ENCODE measurements around the gene PTPRN2.

The PTPRN2 gene

DNA sequence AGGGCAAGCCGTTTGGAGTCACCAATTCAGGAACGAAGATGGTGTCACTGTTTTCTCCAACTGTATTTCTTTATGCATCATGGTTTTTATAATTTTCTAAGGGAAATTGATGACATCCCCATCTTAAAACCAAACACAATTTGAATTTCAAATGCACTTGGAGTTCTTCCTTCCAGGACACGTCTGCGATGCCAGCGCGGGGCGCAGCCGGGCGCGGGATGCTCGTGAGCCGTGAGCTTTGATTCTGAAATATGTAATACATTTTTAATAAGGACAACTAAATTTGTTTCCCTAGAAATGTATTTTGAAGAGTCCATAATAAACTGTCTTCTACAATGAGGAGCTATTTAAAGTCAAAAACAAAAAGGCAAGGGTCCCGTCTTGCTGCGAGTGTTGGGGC, 758.7 kb downstream of the PTPRN2 start:
- DNase-seq (ENCODE audit: low read depth): no peak

DNA sequence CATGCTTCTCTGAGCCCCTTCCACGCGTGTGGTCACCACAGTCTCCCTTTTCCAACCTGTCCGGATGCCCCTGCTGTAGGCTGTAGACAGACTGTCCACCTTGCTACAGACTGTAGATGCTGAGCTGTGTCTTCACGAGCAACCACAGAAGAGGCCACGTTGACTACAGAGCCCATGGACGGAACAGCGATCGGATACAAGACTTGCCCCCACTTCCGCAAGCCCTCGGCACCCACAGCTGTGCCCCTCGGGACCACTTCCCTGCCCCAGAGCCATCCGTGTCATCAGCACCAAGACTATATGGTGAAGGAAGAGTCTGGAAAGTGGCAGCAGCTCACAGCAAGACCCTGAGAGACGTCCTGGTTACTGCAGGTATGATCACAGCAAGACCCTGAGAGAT, 759.4 kb downstream of the PTPRN2 start:
- no peak for DNase-seq (ENCODE audit: low read depth)

DNA sequence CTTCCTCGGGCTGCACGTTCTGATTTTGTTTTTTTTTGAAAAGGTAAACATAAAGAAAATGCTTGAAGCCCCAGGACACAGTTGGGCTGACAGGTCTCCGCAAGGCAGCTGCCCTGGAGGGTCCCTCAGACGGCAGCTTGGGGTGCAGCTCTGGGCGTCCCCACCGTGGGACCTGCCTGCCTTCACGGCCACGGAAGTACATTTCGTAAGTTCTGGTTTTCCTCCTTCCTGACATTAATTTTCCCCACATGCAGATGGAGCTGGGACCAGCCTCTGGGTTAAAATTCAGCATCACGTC, 759.8 kb downstream of the PTPRN2 start:
- DNase-seq (ENCODE audit: low read depth): no peak

DNA sequence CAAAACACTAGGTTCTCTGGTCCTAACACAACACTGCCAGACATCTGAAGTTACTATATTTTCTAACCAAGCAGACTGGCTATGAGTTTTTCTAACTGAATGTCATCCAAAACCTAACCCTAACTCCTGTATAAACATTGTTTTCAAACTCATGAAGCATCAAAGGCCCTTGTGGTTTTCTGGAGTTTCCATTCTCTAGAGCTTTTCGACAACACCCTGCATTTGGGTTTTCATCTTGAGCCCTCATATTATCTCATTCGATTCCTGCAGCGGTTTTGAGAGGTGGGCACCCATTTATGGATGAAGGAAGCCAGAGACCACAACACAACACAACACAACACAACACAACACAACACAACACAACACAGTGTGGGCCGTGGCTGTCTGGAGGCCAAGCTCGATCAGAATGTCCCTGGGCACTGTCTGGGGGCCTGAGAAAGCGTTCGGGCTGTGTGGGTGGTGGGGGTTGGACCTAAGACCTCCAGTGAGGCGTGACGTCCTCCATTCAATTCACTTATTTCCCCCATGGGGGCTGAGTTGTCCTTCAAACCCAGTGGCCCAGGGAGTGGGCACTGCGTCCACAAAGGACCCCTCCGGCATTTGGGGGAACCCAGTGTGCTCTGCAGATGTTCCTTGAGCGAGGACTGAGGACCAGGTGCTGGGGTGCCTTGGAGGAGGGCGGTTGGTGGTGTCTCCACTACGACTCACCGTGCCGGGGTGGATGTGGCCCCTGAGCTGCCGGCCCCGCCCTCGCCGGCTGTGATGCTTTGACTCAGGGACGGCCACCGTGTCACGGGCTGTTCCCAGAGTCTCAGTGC, 760.4 kb downstream of the PTPRN2 start:
- no peak for DNase-seq (ENCODE audit: low read depth)

DNA sequence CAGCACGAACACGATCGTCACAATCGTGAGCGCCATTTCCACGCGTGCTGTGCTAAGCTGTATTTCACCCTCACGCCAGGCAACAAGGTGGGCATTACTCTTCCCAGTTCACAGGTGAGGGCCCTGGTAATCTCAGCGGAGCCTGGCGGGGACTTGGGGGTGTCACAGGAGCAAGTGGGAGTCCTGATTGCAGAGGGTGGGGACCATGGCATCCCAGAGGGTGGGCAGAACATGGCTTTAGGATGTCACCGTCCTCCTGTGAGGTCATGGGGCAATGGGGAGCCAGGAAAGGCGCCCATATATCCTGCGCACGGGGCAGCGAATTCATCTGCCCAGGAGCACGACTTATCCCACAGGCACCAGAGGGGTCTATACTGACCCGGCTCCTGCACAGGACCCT, 761.1 kb downstream of the PTPRN2 start:
- no peak for DNase-seq (ENCODE audit: low read depth)

DNA sequence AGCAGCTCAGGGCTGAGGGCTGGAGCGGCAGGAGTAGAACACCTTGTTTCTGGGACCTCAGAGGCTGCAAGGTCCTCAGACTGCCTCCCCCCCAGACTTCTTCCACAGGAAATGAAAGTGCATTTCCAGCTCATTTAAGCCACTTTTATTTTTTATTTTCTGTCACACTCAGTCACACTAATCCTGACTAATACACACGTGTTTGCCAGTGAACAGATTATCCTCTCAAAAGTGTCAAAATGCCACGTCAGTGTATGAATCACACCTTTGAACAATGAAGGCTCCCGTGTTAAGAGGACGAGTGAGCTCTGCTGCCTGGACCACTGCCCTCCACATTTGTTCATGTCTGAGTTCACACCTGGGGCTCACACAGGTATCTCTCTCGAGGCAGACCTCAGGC, 762.3 kb downstream of the PTPRN2 start:
- DNase-seq (ENCODE audit: low read depth): no peak

DNA sequence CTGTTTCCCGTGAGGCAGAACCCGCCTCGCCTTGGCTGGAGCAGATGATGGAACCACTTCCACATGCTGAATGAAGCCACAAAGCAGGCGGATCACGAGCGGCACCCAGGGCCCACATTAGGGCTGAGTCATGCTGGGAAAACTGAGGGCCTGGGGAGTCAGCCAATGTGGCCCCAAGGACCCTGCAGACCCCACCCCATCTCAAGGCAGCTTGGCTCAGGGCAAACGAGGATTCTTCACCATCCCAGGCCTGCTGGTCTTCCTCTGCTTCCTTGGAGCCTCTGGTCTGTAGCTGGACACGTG, 762.9 kb downstream of the PTPRN2 start:
- no peak for DNase-seq (ENCODE audit: low read depth)

DNA sequence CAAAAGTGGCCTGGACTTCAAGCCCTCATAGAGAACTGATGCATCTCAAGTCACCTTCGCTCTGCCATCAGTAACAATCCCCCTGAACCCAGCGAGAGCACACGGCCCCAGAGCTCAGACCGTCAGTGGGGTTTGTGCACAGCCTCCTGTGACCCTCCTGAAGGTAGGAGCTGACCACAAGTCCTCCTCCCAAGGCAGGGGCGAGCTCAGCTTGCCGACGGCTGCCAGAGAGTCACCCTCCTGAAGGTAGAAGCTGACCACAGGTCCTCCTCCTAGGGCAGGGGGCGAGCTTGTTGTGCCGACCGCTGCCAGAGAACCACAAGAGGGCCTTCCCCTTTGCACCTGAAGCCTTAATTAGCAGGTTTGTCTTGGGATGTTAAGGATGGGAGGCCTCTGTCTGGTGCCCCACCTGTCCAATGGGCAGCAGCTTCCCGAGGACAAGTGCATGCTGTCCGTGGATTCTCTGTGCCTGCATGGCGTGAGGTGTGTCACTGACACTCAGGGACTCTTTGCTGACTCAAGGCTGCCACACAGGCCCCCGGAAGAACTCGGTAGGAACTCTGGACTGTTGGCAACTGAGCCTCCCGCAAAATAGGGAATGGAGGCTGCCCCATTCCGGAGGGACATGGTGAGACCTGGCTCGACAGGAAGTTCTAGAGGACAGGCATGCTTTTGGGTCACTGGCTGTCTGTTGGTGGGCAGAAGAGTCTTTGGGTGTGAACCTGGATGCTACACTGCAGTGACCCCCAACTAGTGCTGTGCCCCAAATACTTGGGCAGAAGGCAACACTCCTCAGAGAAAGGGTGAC, 763.4 kb downstream of the PTPRN2 start:
- DNase-seq (ENCODE audit: low read depth): no peak

DNA sequence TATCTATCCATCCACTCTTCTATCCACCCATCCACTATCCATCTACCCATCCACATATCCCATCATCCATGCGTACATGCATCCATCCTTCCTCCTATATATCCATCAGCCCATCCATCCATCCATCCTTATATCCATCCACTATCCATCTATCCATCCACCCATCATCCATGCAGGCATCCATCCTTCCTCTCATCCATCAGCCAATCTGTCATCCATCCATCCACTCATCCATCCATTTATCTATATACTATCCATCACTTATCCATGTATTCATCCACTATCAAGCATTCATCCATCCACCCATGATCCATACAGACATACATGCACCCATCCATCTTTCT, 765.0 kb downstream of the PTPRN2 start:
- DNase-seq (ENCODE audit: low read depth): no peak

DNA sequence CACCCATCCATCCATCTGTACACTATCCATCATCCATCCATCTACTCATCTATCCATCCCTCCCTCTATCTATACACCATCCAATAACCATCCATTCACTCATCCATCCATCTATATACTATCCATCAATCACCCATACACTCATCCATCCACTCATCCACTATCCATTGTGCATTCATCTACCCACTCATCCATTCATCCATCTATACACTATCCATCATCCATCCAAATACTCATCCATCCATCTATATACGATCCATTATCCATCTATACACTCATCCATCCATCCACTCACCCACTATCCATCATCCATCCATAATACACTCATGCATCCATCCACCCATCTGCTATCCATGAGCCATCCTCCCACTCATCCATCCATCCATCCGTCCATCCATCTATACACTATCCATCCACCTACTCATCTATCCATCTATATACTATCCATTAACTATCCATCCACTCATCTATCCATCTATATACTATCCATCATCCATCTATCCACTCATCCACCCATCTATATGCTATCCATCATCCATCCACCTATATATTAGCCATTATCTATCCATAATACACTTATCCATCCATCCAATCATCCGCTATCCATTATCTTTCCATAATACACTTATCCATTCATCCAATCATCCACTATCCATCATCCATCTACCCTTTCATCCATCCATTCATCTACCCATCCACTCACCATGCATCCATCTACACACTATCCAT, 765.5 kb downstream of the PTPRN2 start:
- no peak for DNase-seq (ENCODE audit: low read depth)

DNA sequence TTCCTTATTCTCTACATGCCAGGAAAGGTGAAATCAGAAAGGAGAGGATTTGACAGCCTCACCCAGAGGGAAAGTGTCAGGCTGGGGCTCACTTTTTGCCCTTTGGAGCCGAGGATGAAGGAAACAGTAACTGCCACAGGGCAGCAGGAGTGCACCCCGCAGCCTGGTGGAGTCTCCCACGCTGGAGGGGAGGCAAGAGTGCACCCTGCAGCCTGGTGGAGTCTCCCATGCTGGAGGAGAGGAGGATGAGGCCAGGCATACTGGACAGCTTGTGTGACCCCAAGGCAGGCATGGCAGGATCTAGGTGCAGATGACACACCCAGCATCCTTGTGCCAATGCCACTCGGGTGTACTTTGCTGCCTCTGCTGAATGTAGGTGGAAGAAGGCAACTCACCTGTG, 766.8 kb downstream of the PTPRN2 start:
- no peak for DNase-seq (ENCODE audit: low read depth)

DNA sequence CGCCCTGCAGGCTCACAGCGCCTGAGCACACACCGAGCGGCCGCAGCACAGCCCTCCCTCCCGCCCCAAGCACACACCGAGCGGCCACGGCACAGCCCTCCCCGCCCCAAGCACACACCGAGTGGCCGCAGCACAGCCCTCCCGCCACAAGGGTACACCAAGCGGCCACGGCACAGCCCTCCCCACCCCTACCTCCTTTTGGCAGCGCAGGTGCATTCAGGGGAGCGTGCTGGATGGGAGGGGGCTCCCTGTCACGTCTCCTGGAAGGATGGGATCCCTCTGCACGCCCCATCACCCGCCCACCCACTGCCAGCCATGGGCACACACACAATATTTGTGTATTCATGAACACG, 768.2 kb downstream of the PTPRN2 start:
- DNase-seq (ENCODE audit: low read depth): no peak

DNA sequence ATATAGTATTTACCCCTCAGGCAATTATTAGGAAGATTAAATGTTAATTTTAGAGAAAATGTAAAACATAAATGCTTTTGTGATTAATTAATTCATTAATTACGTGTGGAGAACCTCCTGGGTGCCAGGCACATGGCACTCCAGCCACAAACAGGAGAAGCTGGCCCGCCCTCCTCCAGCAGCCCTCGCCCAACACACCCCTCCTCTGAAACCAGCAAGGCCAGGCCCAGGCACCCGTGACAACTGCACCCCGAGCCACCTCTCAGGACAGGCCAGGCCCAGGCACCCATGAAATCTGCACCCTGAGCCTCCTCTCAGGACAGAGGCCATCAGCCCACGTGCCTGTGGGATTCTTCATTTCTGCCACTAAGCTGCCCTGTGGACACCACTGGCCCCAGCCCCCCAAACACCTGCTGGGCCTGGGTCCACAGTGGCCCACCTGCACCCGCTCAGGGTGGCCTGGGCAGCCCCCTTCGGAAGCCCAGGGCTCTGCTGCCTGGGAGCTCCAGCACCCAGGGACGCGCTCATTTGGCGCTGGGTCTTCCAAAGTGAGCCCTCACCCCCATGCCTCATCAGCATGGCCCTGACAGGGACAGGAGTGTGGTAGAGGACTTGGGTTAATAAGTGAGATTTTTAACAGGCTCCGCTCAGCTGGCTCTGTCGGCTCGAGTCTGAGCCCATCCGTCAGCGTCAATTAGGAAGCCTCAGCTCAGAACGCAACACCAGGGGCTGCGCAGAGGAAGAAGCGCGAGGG, 768.7 kb downstream of the PTPRN2 start:
- no peak for DNase-seq (ENCODE audit: low read depth)

DNA sequence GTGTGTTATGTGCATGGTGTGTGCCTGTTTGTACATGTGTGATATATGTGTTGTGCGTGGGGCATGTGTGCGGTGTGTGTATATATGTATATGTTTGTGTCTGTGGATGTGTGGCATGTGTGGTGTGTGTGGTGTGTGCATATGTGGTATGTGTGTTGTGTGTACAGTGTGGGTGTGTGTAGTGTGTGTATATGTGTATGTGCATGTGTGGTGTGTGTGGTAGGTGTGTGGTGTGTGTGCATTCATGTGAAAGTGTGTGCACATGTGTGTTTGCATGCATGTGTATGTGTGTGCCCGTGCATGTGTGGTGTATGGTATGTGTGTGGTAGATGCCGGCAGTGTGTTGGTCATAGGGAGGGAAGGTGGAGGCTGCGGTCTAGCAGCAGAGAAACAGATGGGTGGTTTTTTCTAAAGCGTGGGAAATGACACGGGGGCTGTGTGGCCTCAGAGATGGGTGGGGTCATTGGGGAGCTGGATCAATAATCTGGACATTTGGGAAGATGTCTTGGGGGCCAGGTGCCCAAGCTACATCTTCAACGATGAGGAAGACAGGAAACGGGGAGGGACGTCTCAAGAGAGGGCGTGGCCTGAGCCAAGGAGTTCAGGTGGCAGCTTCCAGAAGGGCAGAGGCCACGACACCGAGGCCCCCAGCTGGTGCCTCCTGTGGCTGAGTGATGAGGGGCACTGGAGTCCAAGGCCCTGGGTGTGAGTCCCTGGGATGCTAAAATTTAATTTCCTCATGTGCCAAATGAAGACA, 769.5 kb downstream of the PTPRN2 start:
- no peak for DNase-seq (ENCODE audit: low read depth)

DNA sequence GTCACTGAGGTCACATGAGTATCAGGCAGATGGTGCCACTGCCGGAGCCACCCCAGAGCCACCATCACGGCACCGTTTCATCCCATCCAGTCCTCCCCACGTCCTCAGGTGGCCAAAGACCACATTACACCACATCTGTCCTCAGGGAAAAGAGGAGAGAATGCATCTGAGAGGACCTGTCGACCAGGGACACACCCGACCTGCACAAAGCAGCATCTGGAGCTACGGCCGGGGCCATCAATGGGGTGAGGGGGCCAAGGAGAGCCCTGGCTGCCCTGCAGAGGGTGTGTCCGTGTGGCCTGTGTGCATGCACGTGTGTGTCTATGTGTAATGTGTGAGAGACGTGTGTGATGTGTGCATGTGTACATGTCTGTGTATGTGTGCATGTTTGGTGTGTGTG, 770.2 kb downstream of the PTPRN2 start:
- DNase-seq (ENCODE audit: low read depth): no peak

DNA sequence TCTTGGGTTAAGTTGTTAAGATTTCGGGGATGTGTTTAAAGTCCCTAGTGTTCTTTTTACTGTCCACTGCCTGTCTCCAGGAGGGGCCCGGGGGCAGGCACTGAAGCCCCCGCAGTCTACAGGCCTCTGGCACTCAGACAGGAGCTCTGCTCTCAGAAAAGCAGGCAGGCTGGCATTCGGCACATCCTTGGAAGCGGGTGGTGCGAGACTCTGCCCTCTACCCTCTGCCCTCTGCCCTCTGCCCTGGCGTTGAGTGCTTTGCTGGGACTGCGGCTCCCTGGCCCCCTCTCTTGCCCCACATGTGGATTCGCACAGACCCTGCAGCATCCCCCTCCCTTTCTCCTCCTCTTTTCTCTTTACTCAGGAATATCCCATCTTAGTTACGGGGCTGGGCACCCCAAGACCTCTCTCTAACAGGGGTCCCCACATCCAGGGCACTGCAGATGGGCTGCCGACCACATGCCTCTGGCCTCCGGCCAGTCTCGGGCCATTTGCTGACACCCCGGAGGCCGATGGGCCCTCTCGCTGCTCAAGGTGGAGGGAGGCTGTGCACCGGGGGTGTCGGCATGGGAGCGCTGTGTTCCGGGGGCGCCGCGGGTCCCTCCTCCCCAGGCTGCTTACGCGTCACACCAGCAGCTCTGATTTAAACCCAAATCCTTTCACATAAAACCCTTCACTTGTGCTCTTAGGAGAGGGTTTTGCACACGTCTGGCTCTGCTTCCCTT, 770.9 kb downstream of the PTPRN2 start:
- DNase-seq (ENCODE audit: low read depth): no peak

DNA sequence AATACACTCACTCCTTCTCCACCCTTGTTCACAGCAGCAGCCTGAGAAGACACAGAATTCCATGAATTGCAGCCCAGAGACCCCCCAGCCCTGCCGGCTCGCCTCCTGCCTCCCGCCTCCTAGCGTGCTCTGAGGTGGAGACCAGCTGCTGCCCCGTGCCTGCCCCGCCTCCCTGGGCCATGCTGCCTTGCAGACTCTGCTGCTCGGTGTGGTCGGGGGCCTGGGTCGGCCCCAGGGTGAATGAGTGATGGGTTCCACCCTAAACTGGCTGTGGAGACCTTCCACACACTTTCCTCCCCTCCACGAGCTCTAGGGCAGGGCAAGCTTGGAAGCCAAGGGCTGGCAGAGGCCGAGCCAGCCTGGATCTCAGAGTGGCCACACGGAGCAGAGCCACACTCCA, 771.5 kb downstream of the PTPRN2 start:
- DNase-seq (ENCODE audit: low read depth): no peak

DNA sequence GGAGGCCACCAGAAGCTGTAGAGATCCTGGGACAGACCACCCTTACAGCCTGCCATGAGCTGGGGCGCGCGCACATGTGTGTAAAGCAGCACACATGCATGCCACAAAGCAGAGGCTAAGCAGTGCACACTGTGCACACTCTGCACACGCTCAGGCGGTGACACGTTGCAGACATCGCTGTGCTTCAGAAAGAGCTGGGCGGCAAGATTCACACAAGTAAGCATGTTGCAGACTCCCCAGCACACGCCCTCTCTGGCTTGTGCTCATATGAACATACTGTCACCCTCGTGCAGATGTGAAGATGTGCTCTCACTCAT, 772.0 kb downstream of the PTPRN2 start:
- DNase-seq (ENCODE audit: low read depth): no peak

DNA sequence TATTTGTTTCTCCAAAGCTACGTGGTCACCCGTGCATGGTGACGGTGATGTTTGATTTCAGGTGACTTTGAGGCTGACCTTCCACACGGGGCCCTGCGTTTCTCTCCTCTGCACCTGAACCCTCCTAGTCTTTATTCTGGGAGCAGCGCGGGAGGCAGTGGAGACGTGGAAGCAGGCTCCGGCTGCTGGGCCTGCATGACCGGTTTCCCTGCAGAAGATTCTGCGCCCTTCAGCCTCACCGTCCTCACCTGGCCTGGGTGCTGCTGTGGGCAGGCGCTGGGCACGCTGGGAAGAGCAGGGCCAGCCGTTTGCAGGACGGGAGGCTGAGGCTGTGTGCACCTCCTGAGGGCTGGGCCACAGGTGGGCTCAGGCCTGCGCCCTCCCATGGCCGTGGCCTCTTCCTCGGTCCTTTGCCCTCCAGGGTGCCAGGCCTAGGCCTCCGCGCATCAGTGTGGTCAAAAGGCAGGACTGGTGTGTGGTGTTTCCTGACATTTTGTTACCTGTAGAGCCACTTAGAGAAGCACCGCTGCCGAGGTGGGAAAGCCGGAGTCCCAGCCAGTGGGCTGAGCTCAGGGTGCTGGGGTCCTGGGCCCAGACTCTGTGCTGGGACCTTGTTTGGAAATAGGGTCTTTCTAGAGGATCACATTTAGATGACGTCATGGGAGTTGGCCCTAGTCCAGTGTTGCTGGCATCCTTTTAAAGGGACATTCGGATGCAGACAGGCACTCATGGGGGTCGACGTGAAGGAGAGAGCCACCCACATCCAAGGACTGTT, 772.5 kb downstream of the PTPRN2 start:
- DNase-seq (ENCODE audit: low read depth): no peak

DNA sequence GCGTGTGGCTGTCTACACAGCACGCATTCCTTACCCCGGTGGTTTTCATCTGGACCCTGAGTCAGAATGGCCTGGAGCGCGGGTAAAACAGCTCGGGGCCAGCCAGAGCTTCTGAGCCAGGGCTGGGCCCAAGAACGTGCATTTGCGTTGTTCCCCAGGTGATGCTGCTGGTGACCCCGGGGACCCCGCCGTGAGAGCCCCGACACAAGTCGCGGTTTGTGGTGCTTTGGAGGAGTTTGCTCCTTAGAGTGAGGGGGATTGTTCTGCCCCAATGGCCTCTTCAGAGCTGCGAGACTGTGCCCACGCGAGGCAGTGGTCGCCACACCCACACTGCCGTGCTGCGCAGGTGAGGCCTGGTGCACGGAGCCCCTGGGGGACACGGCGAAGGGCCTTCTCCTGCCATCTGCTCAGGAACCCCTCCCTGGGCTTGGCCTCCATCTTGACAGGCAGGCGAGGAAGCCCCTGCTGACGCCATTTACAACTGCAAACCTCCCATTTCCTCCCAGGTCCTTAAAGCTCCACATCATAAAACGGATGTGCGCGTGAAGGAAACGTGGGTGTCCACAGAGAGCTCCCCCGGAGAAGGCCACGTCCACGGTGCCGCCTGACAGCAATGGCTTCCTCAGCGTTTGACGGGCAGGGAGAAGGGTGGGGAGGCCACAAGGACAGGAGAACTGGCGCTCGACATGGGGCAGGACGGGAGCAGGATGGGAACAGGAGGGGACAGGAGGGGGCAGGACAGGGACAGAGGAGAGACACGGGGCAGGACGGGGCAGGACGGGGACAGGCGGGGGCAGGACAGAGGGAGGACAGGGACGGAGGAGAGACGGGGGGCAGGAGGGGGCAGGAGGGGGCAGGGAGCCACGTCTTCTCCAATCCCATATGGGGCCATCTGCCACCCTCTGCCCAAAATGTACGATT, 773.6 kb downstream of the PTPRN2 start:
- DNase-seq (ENCODE audit: low read depth): no peak
